Neural cell (in vitro differentiated cells): Measurements from ENCODE around the gene NPTXR.

ENCODE experiments used
- EP300 ChIP-seq: fragments of 450-650 bp; conservative IDR thresholded peaks from 2 replicates; pipeline ENCODE4 v1.6.1; 2014; ENCODE audit warnings: antibody characterized with exemption, mild to moderate bottlenecking, moderate library complexity; ENCODE audit not compliant: poor library complexity, severe bottlenecking
- POLR2AphosphoS5 ChIP-seq: IDR thresholded peaks from 2 replicates; pipeline ENCODE4 v1.6.1; 2012
- RAD21 ChIP-seq: fragments of 450-650 bp; conservative IDR thresholded peaks from 2 replicates; pipeline ENCODE4 v1.6.1; 2014; ENCODE audit warnings: antibody characterized with exemption, mild to moderate bottlenecking, moderate library complexity

- TF ChIP-seq EP300 (no peak), POLR2AphosphoS5 (no peak), RAD21 (no peak)
Observed at GRCh38 chr22:38798496-38798895, 45.3 kb downstream of the NPTXR start.
